Ascending aorta (tissue), 2 donors: ENCODE results near the gene S100A16. TPM values are rescaled to one million over a fixed set of nuclear protein-coding genes. Genes with fewer than 3 reads are reported as not detected.

ENCODE experiments used
- DNase-seq, 2 donors: peaks; one replicate each; pipeline ENCODE4 v3.0.0-alpha.2; 2019; ENCODE audit warnings: low spot score in 2 of 2
- H3K27ac ChIP-seq, 2 donors: fragments of 200-600 bp; sonication (generic); one replicate each; pipeline ENCODE4 v1.5.1; 2016 to 2017; ENCODE audit warnings: mild to moderate bottlenecking in 1 of 2
- H3K27me3 ChIP-seq: fragments of 200-600 bp; sonication (generic); one replicate; pipeline ENCODE4 v1.5.1; 2017
- H3K36me3 ChIP-seq, 2 donors: fragments of 200-600 bp; sonication (generic); one replicate each; pipeline ENCODE4 v1.5.1; 2016
- H3K4me1 ChIP-seq, 2 donors: fragments of 200-600 bp; sonication (generic); one replicate each; pipeline ENCODE4 v1.5.1; 2016 to 2017; ENCODE audit warnings: mild to moderate bottlenecking in 1 of 2
- H3K4me3 ChIP-seq, 2 donors: fragments of 200-600 bp; sonication (generic); one replicate each; pipeline ENCODE4 v1.5.1; 2016 to 2017; ENCODE audit warnings: mild to moderate bottlenecking in 1 of 2
- H3K9me3 ChIP-seq, 2 donors: fragments of 200-600 bp; sonication (generic); one replicate each; pipeline ENCODE4 v1.5.1; 2016
- CTCF ChIP-seq, 3 experiments: fragments of 200-600 bp in 2 of 3; fragments of 450-650 bp in 1 of 3; sonication (generic) in 2 of 3; IDR thresholded peaks; one replicate each; pipeline ENCODE4 v1.5.1; 2016 to 2019; ENCODE audit warnings: antibody characterized with exemption in 3 of 3, mild to moderate bottlenecking in 1 of 3, moderate library complexity in 1 of 3
- intact Hi-C: fragments of 100-400 bp; cut with DNase I; formaldehyde crosslinking; loops from one replicate; pipeline ENCODE4 v1.15.1; 2023
- total RNA-seq: library from RNA; depleted of rRNA; stranded (reverse); fragments of >200 nt; gene quantifications from one replicate; pipeline ENCODE4 v1.1.0, GENCODE V29; 2016

S100A16 gene
- total RNA-seq, 1 donor from 2014 or later: 364 TPM

GRCh38 chr1:153573351-153573750 is 39.6 kb downstream of the S100A16 start:
- H3K27ac ChIP-seq: peak overlapping the region; percentile 70 to 82
- no peaks in the 10 kb centered on the region for H3K9me3 ChIP-seq
- intact Hi-C loops: loop anchor here (2.0 to 5.0 kb wide), 4 partner anchors 43 to 413 kb away; partner anchors contain the start of genes RAB13 and S100A14
- H3K36me3 ChIP-seq: no peaks in the 10 kb centered on the region
- H3K4me3 ChIP-seq: no peak overlapping the region
- DNase-seq: no peak
- no peak for TF ChIP-seq CTCF (IDR thresholded peaks at IDR 0.05)
- peaks cover 0 to 9% of the 10 kb centered on the region in 2 donors for H3K4me1 ChIP-seq
- no peaks in the 10 kb centered on the region for H3K27me3 ChIP-seq

GRCh38 chr1:153572569-153573015 is 40.3 kb downstream of the S100A16 start:
- H3K27ac ChIP-seq: peak overlapping the region; percentile 70 to 82
- H3K36me3 ChIP-seq: no peaks in the 10 kb centered on the region
- peak; percentile 85 to 92 (median 90) for TF ChIP-seq CTCF (IDR thresholded peaks at IDR 0.05)
- no peaks in the 10 kb centered on the region for H3K27me3 ChIP-seq
- DNase-seq: peak in 1 of 2 donors; percentile 93
- H3K9me3 ChIP-seq: no peaks in the 10 kb centered on the region
- intact Hi-C loops: loop anchor here (2.0 to 5.0 kb wide), 4 partner anchors 44 to 414 kb away; partner anchors contain the start of genes RAB13 and S100A14
- H3K4me3 ChIP-seq: no peak overlapping the region
- peaks cover 4 to 17% of the 10 kb centered on the region in 2 donors for H3K4me1 ChIP-seq

GRCh38 chr1:153571706-153572105 is 41.2 kb downstream of the S100A16 start:
- TF ChIP-seq CTCF (IDR thresholded peaks at IDR 0.05): no peak
- DNase-seq: no peak
- Histone ChIP-seq H3K9me3 (no peaks in the 10 kb centered on the region), H3K36me3 (no peaks in the 10 kb centered on the region), H3K27me3 (no peaks in the 10 kb centered on the region), H3K4me1 (peaks cover 9 to 26% of the 10 kb centered on the region in 2 donors), H3K4me3 (no peak overlapping the region), H3K27ac (peak overlapping the region; percentile 70 to 82)
- intact Hi-C loops: loop anchor here (2.0 to 5.0 kb wide), 4 partner anchors 45 to 415 kb away; partner anchors contain the start of genes RAB13 and S100A14

DNA sequence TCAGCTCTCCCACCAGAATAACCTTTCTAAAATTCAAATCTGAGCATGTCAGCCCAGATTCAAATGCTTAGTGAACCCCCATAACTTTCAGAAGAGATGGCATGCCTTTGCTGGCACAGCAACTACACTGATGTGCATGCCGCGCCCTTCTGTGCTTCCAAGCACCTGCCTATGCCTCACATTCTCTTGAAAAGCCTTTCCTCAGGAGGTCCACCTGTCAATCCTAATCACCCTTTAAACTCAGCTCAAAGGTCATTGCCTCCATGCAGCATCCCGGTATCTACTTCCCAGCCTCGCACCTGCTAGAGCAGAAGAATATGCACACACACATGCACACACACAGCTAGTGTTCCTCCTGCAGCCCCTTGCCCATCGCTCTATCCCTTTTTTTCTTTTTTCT is 42.1 kb downstream of the S100A16 start:
- peaks cover 14 to 32% of the 10 kb centered on the region in 2 donors for H3K4me1 ChIP-seq
- intact Hi-C loops: loop anchor here (5.0 kb wide), 2 partner anchors 91 to 201 kb away; no protein-coding TSS in a partner anchor
- no peaks in the 10 kb centered on the region for H3K27me3 ChIP-seq
- no peak overlapping the region for H3K4me3 ChIP-seq
- H3K27ac ChIP-seq: no peak overlapping the region
- DNase-seq: no peak
- no peaks in the 10 kb centered on the region for H3K36me3 ChIP-seq
- no peaks in the 10 kb centered on the region for H3K9me3 ChIP-seq
- no peak for TF ChIP-seq CTCF (IDR thresholded peaks at IDR 0.05)

- DNase-seq: no peak
- H3K36me3 ChIP-seq: no peaks in the 10 kb centered on the region
- no peaks in the 10 kb centered on the region for H3K27me3 ChIP-seq
- TF ChIP-seq CTCF (IDR thresholded peaks at IDR 0.05): no peak
- no peak overlapping the region for H3K27ac ChIP-seq
- peaks cover 16 to 39% of the 10 kb centered on the region in 2 donors for H3K4me1 ChIP-seq
- no peaks in the 10 kb centered on the region for H3K9me3 ChIP-seq
- no peak overlapping the region for H3K4me3 ChIP-seq
- intact Hi-C loops: no loop called here
These were observed 43.5 kb downstream of the S100A16 start for GRCh38 chr1:153569465-153569864.
